PFSK-1 (cell line): Measurements from ENCODE around the gene TEDDM1.

Experiments
- FOXP2 ChIP-seq: optimal IDR thresholded peaks from 2 replicates; pipeline ENCODE3; 2011; ENCODE audit warnings: borderline replicate concordance, control low read depth, inconsistent platforms; ENCODE audit not compliant: insufficient read depth; ENCODE audit errors: extremely low read length, extremely low read depth
- POLR2AphosphoS5 ChIP-seq: IDR thresholded peaks from 2 replicates; pipeline ENCODE4 v1.6.1; 2012; ENCODE audit warnings: low read depth, mild to moderate bottlenecking, control low read depth, low read length, moderate library complexity
- SIN3A ChIP-seq: IDR thresholded peaks from 2 replicates; pipeline ENCODE4 v1.6.1; 2012; ENCODE audit warnings: mild to moderate bottlenecking, low read length, moderate library complexity, borderline replicate concordance; ENCODE audit not compliant: insufficient read depth
- TAF1 ChIP-seq: IDR thresholded peaks from 2 replicates; pipeline ENCODE4 v1.6.1; 2012; ENCODE audit warnings: low read length, control low read depth, borderline replicate concordance; ENCODE audit not compliant: insufficient read depth

GRCh38 chr1:182359645-182360044 is 40.8 kb downstream of the TEDDM1 start:
- TF ChIP-seq FOXP2 (no peak), TAF1 (no peak), SIN3A (no peak), POLR2AphosphoS5 (no peak)
